Measurements from ENCODE around the gene UBE2M.

The UBE2M gene

GRCh38 chr19:58561373-58562121, 3.1 kb upstream of the UBE2M start:
- H3K27ac ChIP-seq: no peak overlapping the region

GRCh38 chr19:58560921-58561320, 2.5 kb upstream of the UBE2M start:
- Histone ChIP-seq H3K9me3 (ENCODE audit: severe bottlenecking) (no peaks in the 10 kb centered on the region), H3K27ac (no peak overlapping the region), H3K27me3 (ENCODE audit: insufficient read depth, low read depth, severe bottlenecking) (no peaks in the 10 kb centered on the region), H3K36me3 (peaks cover 16% of the 10 kb centered on the region), H3K4me3 (ENCODE audit: low read depth, low read length) (no peak overlapping the region)
- no peak for DNase-seq
- no peak for TF ChIP-seq CTCF (IDR thresholded peaks at IDR 0.05; ENCODE audit: low read depth, low read length)

More at GRCh38 chr19:58561373-58562121, 3.1 kb upstream of the UBE2M start:
- Histone ChIP-seq H3K9me3 (ENCODE audit: severe bottlenecking) (no peaks in the 10 kb centered on the region), H3K27me3 (ENCODE audit: insufficient read depth, low read depth, severe bottlenecking) (no peaks in the 10 kb centered on the region), H3K36me3 (peaks cover 10% of the 10 kb centered on the region), H3K4me3 (ENCODE audit: low read depth, low read length) (no peak overlapping the region)
- DNase-seq: no peak
- TF ChIP-seq CTCF (IDR thresholded peaks at IDR 0.05; ENCODE audit: low read depth, low read length): no peak

- Histone ChIP-seq H3K27me3 (ENCODE audit: insufficient read depth, low read depth, severe bottlenecking) (no peaks in the 10 kb centered on the region), H3K27ac (peak overlapping the region; percentile 100), H3K9me3 (ENCODE audit: severe bottlenecking) (no peaks in the 10 kb centered on the region), H3K4me3 (ENCODE audit: low read depth, low read length) (peak overlapping the region; percentile 72), H3K36me3 (peaks cover 21% of the 10 kb centered on the region)
- no peak for DNase-seq
- no peak for TF ChIP-seq CTCF (IDR thresholded peaks at IDR 0.05; ENCODE audit: low read depth, low read length)
Observed at GRCh38 chr19:58560007-58560887, 1.8 kb upstream of the UBE2M start.

GRCh38 chr19:58559275-58560006, 1.0 kb upstream of the UBE2M start:
- peak; percentile 95 for DNase-seq
- Histone ChIP-seq H3K27ac (peak overlapping the region; percentile 100), H3K4me3 (ENCODE audit: low read depth, low read length) (peak overlapping the region; percentile 72), H3K9me3 (ENCODE audit: severe bottlenecking) (no peaks in the 10 kb centered on the region), H3K27me3 (ENCODE audit: insufficient read depth, low read depth, severe bottlenecking) (no peaks in the 10 kb centered on the region), H3K36me3 (peaks cover 23% of the 10 kb centered on the region)
- no peak for TF ChIP-seq CTCF (IDR thresholded peaks at IDR 0.05; ENCODE audit: low read depth, low read length)

- TF ChIP-seq CTCF (IDR thresholded peaks at IDR 0.05; ENCODE audit: low read depth, low read length): no peak
- H3K27ac ChIP-seq: peak overlapping the region; percentile 100
- DNase-seq: peak; percentile 99
Observed at GRCh38 chr19:58558623-58559274, 338 bp upstream of the UBE2M start.

More at GRCh38 chr19:58558623-58559274, 338 bp upstream of the UBE2M start:
- Histone ChIP-seq H3K36me3 (peaks cover 23% of the 10 kb centered on the region), H3K4me3 (ENCODE audit: low read depth, low read length) (peak overlapping the region; percentile 72), H3K9me3 (ENCODE audit: severe bottlenecking) (no peaks in the 10 kb centered on the region), H3K27me3 (ENCODE audit: insufficient read depth, low read depth, severe bottlenecking) (no peaks in the 10 kb centered on the region)

All from WERI-Rb-1 (cell line).